HUES48 (cell line): ENCODE results near the gene SCG5.

Source experiments
- H3K27ac ChIP-seq: one replicate; pipeline ENCODE4 v1.7.0; 2013; ENCODE audit warnings: low read depth, low read length, inconsistent platforms
- H3K27me3 ChIP-seq: 2 replicates; pipeline ENCODE4 v1.6.1; 2013; ENCODE audit warnings: mild to moderate bottlenecking, low read length; ENCODE audit not compliant: control insufficient read depth, insufficient read depth
- H3K36me3 ChIP-seq: 2 replicates; pipeline ENCODE4 v1.6.1; 2013; ENCODE audit warnings: low read length; ENCODE audit not compliant: control insufficient read depth, insufficient read depth
- H3K4me1 ChIP-seq: 2 replicates; pipeline ENCODE4 v1.6.1; 2013; ENCODE audit warnings: mild to moderate bottlenecking, low read length; ENCODE audit not compliant: control insufficient read depth, insufficient read depth
- H3K4me3 ChIP-seq: 2 replicates; pipeline ENCODE4 v1.5.1; 2013; ENCODE audit warnings: mild to moderate bottlenecking, low read depth, low read length
- H3K9ac ChIP-seq: 2 replicates; pipeline ENCODE4 v1.6.1; 2013; ENCODE audit warnings: mild to moderate bottlenecking, low read depth, low read length, moderate library complexity
- H3K9me3 ChIP-seq: 2 replicates; pipeline ENCODE4 v1.6.1; 2013; ENCODE audit warnings: low read length; ENCODE audit not compliant: control insufficient read depth, insufficient read depth

Gene SCG5

DNA sequence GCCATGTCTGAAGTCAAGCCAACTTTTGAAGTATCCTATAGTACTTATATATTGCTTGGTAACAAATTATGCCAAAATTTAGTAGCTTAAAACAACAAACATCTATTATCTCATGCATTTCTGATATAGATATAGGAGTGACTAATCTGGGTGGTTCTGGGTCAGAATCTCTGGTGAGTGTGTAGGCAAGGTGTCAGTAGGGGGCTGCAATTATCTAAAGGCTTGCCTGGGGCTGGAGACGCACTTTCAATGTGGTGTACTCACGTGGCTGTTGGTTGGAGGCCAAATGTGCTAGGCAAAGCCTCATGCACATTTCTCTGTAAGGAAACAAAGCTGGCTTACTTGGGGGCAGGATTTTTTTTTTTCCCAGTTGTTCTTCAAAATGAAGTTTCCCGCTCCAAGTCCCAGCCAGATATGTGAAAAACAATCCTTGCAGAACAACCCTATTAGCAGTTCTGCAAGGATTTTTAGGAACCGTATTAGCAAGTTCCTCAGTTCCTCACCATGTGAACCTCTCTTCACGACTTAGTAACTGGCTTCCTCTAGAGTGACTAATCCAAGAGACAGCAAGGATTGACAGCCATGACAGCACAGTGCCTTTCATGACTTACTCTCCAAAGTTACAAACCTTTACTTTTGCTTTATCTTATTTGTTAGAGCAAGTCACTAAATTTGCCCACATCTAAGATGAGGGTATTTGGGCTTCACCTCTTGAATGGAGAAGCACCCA is 102.1 kb downstream of the SCG5 start:
- H3K9ac ChIP-seq: no peak overlapping the region
- no peak overlapping the region for H3K4me3 ChIP-seq
- no peaks in the 10 kb centered on the region for H3K9me3 ChIP-seq
- no peaks in the 10 kb centered on the region for H3K36me3 ChIP-seq
- H3K4me1 ChIP-seq: peaks cover 9% of the 10 kb centered on the region; the same call in 1 of the 2 replicates
- no peak overlapping the region for H3K27ac ChIP-seq
- no peaks in the 10 kb centered on the region for H3K27me3 ChIP-seq

DNA sequence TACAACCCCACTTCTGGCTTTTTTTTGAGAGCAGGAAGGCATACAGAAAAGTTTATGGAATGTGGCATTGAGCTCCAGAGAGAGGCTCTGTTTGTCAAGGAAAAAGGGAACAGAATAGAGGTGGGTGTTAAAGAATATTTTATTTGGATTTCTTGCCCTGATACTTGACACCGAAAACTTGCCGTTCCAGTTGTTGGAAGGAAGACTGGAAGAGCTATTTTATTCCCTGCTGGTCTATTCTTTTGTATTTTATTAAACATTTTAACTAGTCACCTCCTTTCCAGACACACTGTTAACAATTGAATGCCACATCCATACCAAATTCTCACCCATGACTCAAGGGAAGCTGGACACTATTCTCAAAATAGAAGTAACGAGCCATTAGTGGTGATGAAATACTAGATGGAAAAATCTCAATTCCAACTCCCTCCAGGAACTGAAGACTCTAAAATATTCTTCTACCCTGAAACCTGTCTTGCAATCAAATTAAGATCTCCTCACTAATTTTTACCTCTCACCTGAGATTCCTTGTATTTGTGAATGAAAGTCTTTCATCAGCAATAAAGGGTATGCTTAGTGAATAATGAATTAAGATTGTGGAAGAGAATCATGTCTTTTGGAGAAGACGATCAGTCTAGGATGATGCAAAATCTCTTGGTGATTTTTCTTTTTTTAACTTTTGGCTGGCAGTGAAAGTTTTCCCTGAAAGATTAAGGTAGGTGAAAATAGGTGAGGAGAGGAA is 104.8 kb downstream of the SCG5 start:
- Histone ChIP-seq H3K9ac (no peak overlapping the region), H3K4me1 (peaks cover 9% of the 10 kb centered on the region; the same call in 1 of the 2 replicates), H3K9me3 (no peaks in the 10 kb centered on the region), H3K27me3 (no peaks in the 10 kb centered on the region), H3K27ac (no peak overlapping the region), H3K4me3 (no peak overlapping the region), H3K36me3 (no peaks in the 10 kb centered on the region)
